T-cell (primary cell): ENCODE data around the gene SLC41A2. TPM values are rescaled to one million over a fixed set of nuclear protein-coding genes. Genes with fewer than 3 reads are reported as not detected.

Experiments used
- ATAC-seq, 4 experiments: fragments of 200-7000 bp in 3 of 4; fragments of 150-1000 bp in 1 of 4; cut with Tn5 transposase; replicated peaks in 1 of 4; 1 replicate in 3 of 4; 2 replicates in 1 of 4; pipeline ENCODE4 v1.10.0; 2021; ENCODE audit warnings: moderate library complexity in 3 of 4, mild to moderate bottlenecking in 2 of 4, moderate number of reproducible peaks in 1 of 4
- CTCF ChIA-PET, 2 donors: fragments of 300-600 bp; sonication (Branson Sonifier 250); formaldehyde crosslinking; loops; one replicate each; lab custom pipeline; 2022; ENCODE audit warnings: antibody characterized with exemption in 2 of 2; lab: Charles Lee
- POLR2A ChIA-PET, 2 donors: fragments of 300-600 bp; sonication (Branson Sonifier 250); formaldehyde crosslinking; loops; one replicate each; lab custom pipeline; 2022; ENCODE audit warnings: antibody characterized with exemption in 2 of 2; lab: Charles Lee
- DNase-seq, 35 experiments: peaks; one replicate each; pipeline versions ENCODE4 v3.0.0 to v3.0.0-alpha.2; 2013 to 2023
- H3K27ac ChIP-seq: one replicate; pipeline ENCODE4 v1.5.1; 2013; ENCODE audit warnings: low read length
- H3K27me3 ChIP-seq, 2 experiments: replicated peaks in 1 of 2; 1 replicate in 1 of 2; 2 replicates in 1 of 2; pipeline versions ENCODE4 v1.6.1 to v1.7.0; 2013; ENCODE audit warnings: low read length in 1 of 2, mixed read lengths in 1 of 2; ENCODE audit not compliant: control insufficient read depth in 2 of 2, insufficient read depth in 2 of 2; ENCODE audit errors: extremely low read depth in 1 of 2
- H3K36me3 ChIP-seq, 2 donors: 1 replicate in 1 of 2; 2 replicates in 1 of 2; pipeline versions ENCODE4 v1.6.1 to v1.7.0; 2013; ENCODE audit warnings: low read length in 1 of 2; ENCODE audit not compliant: control insufficient read depth in 2 of 2, insufficient read depth in 1 of 2; ENCODE audit errors: extremely low read depth in 1 of 2
- H3K4me1 ChIP-seq, 2 experiments: 1 replicate in 1 of 2; 2 replicates in 1 of 2; pipeline versions ENCODE4 v1.6.1 to v1.7.0; 2013; ENCODE audit warnings: low read length in 2 of 2, mixed read lengths in 1 of 2; ENCODE audit not compliant: insufficient read depth in 2 of 2, control insufficient read depth in 1 of 2; ENCODE audit errors: extremely low read depth in 1 of 2
- H3K4me3 ChIP-seq, 2 donors: 1 replicate in 1 of 2; 2 replicates in 1 of 2; pipeline versions ENCODE4 v1.5.1 to v1.7.0; 2013; ENCODE audit warnings: mild to moderate bottlenecking in 2 of 2, low read length in 1 of 2, moderate library complexity in 1 of 2; ENCODE audit not compliant: control insufficient read depth in 1 of 2; ENCODE audit errors: extremely low read depth in 1 of 2
- H3K9me3 ChIP-seq: 2 replicates; pipeline ENCODE4 v1.7.0; 2013
- H3K27ac Mint-ChIP-seq, 2 donors: one replicate each; pipeline ENCODE4 v1.8.0; 2020 to 2021; ENCODE audit warnings: mild to moderate bottlenecking in 2 of 2, mixed read lengths in 2 of 2
- H3K27me3 Mint-ChIP-seq, 2 donors: one replicate each; pipeline ENCODE4 v1.8.0; 2021 to 2022; ENCODE audit warnings: mixed read lengths in 2 of 2
- H3K36me3 Mint-ChIP-seq: one replicate; pipeline ENCODE4 v1.8.0; 2021; ENCODE audit warnings: mixed read lengths
- H3K4me1 Mint-ChIP-seq, 3 donors: one replicate each; pipeline ENCODE4 v1.8.0; 2020 to 2022; ENCODE audit warnings: mixed read lengths in 3 of 3, mild to moderate bottlenecking in 1 of 3
- H3K4me3 Mint-ChIP-seq, 3 donors: one replicate each; pipeline ENCODE4 v1.8.0; 2020 to 2022; ENCODE audit warnings: mild to moderate bottlenecking in 3 of 3, mixed read lengths in 3 of 3, moderate library complexity in 3 of 3
- H3K9me3 Mint-ChIP-seq, 3 donors: one replicate each; pipeline ENCODE4 v1.8.0; 2020 to 2022; ENCODE audit warnings: mixed read lengths in 3 of 3
- WGBS: methylation state at CpG from one replicate; pipeline ENCODE4 v1.1.5; 2013; ENCODE audit warnings: missing lambda C conversion rate; ENCODE audit not compliant: insufficient coverage; 5-methylcytosine and 5-hydroxymethylcytosine counted together
- total RNA-seq, 35 experiments: library from RNA in 6 of 35; stranded (reverse) in 6 of 35; fragments of 120-200 nt in 1 of 35; gene quantifications; one replicate each; pipeline versions ENCODE4 v1.2.1 to v1.2.4 and lab custom pipeline; 2013 to 2026

The SLC41A2 gene
- total RNA-seq, 5 donors from 2014 or later (not counting 1 experiment from before 2014, with no cell fraction given) = 2.4 to 3.8 (median 3.4) TPM

DNA sequence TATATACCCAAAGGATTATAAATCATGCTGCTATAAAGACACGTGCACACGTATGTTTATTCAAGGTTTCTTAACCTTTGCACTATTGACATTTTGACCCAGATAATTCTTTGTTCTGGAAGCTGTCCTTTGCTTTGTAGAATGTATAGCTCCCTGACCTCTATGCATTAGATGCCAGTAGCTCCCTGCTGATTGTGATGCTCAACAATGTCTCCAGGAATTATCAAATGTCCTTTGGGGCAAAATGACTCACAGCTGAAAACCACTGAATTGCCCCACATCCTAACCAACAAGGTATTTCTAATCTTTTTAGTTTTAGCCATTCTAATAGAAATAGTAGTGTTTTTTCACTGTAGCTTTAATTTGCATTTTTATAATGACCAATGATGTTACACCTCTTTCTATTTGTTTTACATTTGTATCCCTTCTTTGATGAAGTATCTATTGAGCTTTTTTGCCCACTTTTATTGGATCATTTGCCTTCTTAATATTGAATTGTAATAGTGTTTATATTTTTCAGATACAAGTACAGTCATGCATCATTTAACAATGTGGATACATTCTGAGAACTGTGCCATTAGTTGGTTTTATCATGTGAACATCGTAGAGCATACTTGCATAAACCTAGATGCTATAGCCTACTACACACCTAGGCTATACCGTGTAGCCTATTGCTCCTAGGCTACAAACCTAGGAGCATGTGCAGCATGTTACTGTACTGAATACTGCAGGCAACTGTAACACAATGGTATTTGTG is 17.7 kb upstream of the SLC41A2 start:
- Histone ChIP-seq H3K27ac (no peak overlapping the region), H3K9me3 (no peaks in the 10 kb centered on the region), H3K27me3 (peaks cover 0 to 5% of the 10 kb centered on the region in 2 experiments), H3K4me1 (no peaks in the 10 kb centered on the region), H3K4me3 (no peak overlapping the region), H3K36me3 (no peaks in the 10 kb centered on the region)
- H3K4me1 Mint-ChIP-seq = no peaks in the 10 kb centered on the region
- H3K27ac Mint-ChIP-seq = no peak overlapping the region
- ATAC-seq = no peak
- H3K9me3 Mint-ChIP-seq = no peaks in the 10 kb centered on the region
- H3K4me3 Mint-ChIP-seq = no peak overlapping the region
- DNase-seq = no peak
- H3K27me3 Mint-ChIP-seq = no peaks in the 10 kb centered on the region
- CTCF ChIA-PET = interaction anchor here in 1 of 2 donors (0.6 kb wide), 2 partner anchors 11 to 1153 kb away, joined by 3 to 4 read pairs; partner anchors contain the start of gene NOPCHAP1
- no CpG with 5 or more reads among the region's 4 CpGs for WGBS
- no peaks in the 10 kb centered on the region for H3K36me3 Mint-ChIP-seq
- POLR2A ChIA-PET = no interaction called here

DNA sequence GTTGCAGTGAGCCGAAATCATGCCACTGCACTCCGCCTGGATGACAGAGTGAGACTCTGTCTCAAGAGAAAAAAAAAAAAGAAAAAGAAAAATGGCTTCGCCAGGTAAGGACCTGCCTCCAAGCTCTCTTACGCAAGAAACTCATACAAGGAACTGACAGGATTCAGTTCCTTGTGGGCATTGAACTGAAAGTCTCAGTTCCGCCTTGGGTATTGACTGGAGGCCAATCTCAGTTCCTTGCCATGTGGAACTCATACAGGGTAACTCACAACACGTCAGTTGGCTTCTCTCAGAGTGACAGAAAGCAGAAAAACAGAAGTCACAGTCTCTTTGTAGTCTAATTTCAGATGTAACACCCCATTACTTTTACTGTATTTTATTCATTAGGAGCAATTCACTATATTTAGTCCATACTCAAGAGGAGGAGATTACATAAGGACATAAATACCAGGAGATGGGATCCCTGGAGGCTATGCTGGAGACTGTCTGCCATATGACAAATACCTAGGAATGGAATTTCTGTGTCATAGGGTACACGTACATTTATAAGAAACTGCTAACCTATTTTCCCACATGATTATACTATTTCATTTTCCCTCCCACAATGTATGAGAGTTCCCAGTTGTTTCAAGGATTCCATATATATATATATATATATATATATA is 16.7 kb upstream of the SLC41A2 start:
- no peak overlapping the region for H3K4me3 Mint-ChIP-seq
- H3K27me3 Mint-ChIP-seq = no peaks in the 10 kb centered on the region
- Histone ChIP-seq H3K36me3 (no peaks in the 10 kb centered on the region), H3K4me1 (no peaks in the 10 kb centered on the region), H3K27me3 (peaks cover 0 to 5% of the 10 kb centered on the region in 2 experiments), H3K9me3 (no peaks in the 10 kb centered on the region), H3K4me3 (no peak overlapping the region), H3K27ac (no peak overlapping the region)
- no peaks in the 10 kb centered on the region for H3K9me3 Mint-ChIP-seq
- DNase-seq = peak in 1 of 35 experiments; percentile 16
- no peak overlapping the region for H3K27ac Mint-ChIP-seq
- ChIA-PET POLR2A (no interaction called here), CTCF (interaction anchor here in 1 of 2 donors (0.6 kb wide), 2 partner anchors 12 to 1152 kb away, joined by 3 to 4 read pairs; partner anchors contain the start of gene NOPCHAP1)
- H3K4me1 Mint-ChIP-seq = no peaks in the 10 kb centered on the region
- ATAC-seq = no peak
- H3K36me3 Mint-ChIP-seq = no peaks in the 10 kb centered on the region
- WGBS = 99% methylated on average over 5 of the region's 7 CpGs

DNA sequence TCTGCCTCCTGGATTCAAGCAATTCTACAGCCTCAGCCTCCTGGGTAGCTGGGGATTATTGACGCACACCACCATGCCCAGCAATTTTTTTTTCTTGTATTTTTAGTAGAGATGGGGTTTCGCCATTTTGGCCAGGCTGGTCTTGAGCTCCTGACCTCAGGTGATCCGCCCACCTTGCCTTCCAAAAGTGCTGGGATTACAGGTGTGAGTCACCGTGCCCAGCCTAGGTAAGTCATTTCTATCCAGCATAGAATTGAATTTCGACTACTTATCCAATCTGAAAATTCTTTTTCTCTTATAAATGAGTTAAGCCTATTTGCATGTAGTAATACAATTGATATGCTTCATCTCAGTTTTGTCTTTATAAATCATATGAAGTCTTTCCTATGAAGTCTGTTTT is 15.2 kb upstream of the SLC41A2 start:
- Mint-ChIP-seq H3K27me3 (no peaks in the 10 kb centered on the region), H3K36me3 (no peaks in the 10 kb centered on the region), H3K9me3 (no peaks in the 10 kb centered on the region), H3K4me3 (no peak overlapping the region), H3K27ac (no peak overlapping the region), H3K4me1 (no peaks in the 10 kb centered on the region)
- POLR2A ChIA-PET = no interaction called here
- H3K4me1 ChIP-seq = no peaks in the 10 kb centered on the region
- H3K4me3 ChIP-seq = no peak overlapping the region
- CTCF ChIA-PET = no interaction called here
- H3K36me3 ChIP-seq = no peaks in the 10 kb centered on the region
- no peaks in the 10 kb centered on the region for H3K9me3 ChIP-seq
- peaks cover 0 to 5% of the 10 kb centered on the region in 2 experiments for H3K27me3 ChIP-seq
- no CpG with 5 or more reads among the region's 5 CpGs for WGBS
- ATAC-seq (no peak), DNase-seq (no peak)
- H3K27ac ChIP-seq = no peak overlapping the region

DNA sequence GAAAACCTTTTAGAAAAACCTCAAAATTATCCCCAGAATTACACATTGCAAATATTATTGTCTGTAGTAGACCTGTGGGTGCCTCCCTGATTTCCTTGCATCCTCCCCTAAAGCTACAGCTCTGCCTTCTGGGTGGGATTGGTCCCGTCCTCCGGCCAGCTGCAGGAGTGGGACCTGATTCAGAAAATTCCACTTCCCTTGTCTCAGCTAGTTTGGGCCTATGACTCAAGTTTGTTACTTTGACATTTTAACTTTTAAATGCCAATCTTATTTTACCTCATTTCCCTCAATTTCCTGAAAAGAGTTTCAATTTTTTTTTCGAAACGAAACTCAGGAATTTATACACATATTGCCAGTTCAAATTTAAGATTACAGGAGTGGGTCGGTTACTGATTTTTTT is 13.2 kb upstream of the SLC41A2 start:
- ATAC-seq = no peak
- POLR2A ChIA-PET = no interaction called here
- no peak overlapping the region for H3K27ac Mint-ChIP-seq

DNA sequence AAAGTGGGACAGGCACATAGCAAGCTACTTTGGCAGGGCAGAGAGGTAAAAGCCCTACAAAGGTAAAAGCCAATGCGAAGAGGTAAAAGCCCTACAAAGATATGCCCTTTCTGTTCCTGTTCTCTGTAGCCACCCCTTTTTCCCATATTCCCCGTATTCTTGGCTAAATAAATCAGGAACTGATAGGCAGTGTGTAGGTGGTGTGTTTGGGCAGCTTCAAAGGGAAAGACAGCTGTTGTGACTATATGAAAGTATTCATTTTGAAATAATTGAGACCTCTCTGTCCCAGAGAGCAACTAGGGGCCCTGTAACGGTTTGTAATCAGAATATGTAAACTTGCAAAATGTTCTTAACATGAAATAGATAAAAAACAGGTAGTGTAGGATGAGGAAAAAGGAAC is 11.3 kb upstream of the SLC41A2 start:
- H3K27ac Mint-ChIP-seq = no peak overlapping the region
- no peaks in the 10 kb centered on the region for H3K9me3 ChIP-seq
- H3K4me1 ChIP-seq = no peaks in the 10 kb centered on the region
- DNase-seq (no peak), ATAC-seq (no peak)
- H3K4me3 ChIP-seq = no peak overlapping the region
- no peaks in the 10 kb centered on the region for H3K4me1 Mint-ChIP-seq
- no peaks in the 10 kb centered on the region for H3K9me3 Mint-ChIP-seq
- H3K4me3 Mint-ChIP-seq = no peak overlapping the region
- H3K27ac ChIP-seq = no peak overlapping the region
- H3K27me3 ChIP-seq = no peaks in the 10 kb centered on the region
- ChIA-PET CTCF (no interaction called here), POLR2A (interaction anchor here in 1 of 2 donors (0.6 kb wide), 1 partner anchor 230 kb away, joined by 4 read pairs; no protein-coding TSS in a partner anchor)
- H3K36me3 ChIP-seq = no peaks in the 10 kb centered on the region
- H3K36me3 Mint-ChIP-seq = no peaks in the 10 kb centered on the region
- WGBS = no CpG with 5 or more reads among the region's 3 CpGs
- peaks cover 6 to 9% of the 10 kb centered on the region in 2 donors for H3K27me3 Mint-ChIP-seq

More for the DNA sequence above, 13.2 kb upstream of the SLC41A2 start:
- Histone ChIP-seq H3K4me1 (no peaks in the 10 kb centered on the region), H3K27me3 (no peaks in the 10 kb centered on the region), H3K27ac (no peak overlapping the region), H3K4me3 (no peak overlapping the region), H3K36me3 (no peaks in the 10 kb centered on the region), H3K9me3 (no peaks in the 10 kb centered on the region)
- Mint-ChIP-seq H3K9me3 (no peaks in the 10 kb centered on the region), H3K4me3 (no peak overlapping the region), H3K4me1 (no peaks in the 10 kb centered on the region), H3K27me3 (no peaks in the 10 kb centered on the region), H3K36me3 (no peaks in the 10 kb centered on the region)
- no peak for DNase-seq
- 100% methylated on average over 1 of the region's 5 CpGs for WGBS
- CTCF ChIA-PET = interaction anchor here in 1 of 2 donors (0.6 kb wide), 1 partner anchor 12 kb away, joined by 5 read pairs; no protein-coding TSS in a partner anchor

DNA sequence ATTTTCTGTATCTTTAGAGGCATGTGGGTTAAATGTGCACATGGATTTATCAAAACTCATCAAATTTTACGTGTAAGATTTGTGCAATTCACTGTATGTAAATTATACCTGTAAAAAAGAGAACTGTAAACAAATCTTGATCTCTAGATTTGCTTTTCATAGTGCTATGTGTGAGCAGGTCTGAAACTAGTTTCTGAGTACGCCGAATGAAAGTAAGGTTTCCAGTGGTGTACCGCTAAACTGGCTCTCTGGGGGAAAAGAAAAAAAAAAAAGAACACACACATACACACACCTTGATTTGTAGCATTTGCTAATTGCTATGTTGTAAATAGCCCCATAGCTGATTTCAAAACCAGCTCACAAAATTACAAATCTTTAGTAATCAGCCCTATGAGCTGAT is 8.6 kb upstream of the SLC41A2 start:
- no peak for DNase-seq
- POLR2A ChIA-PET = no interaction called here

More for the DNA sequence above, 8.6 kb upstream of the SLC41A2 start:
- ATAC-seq = no peak
- CTCF ChIA-PET = no interaction called here
- H3K9me3 ChIP-seq = no peaks in the 10 kb centered on the region
- no peaks in the 10 kb centered on the region for H3K36me3 ChIP-seq
- no peak overlapping the region for H3K27ac ChIP-seq
- H3K4me1 ChIP-seq = no peaks in the 10 kb centered on the region
- peaks cover 18 to 22% of the 10 kb centered on the region in 2 donors for H3K27me3 Mint-ChIP-seq
- WGBS = no CpG with 5 or more reads among the region's 4 CpGs
- no peak overlapping the region for H3K4me3 ChIP-seq
- H3K4me3 Mint-ChIP-seq = no peak overlapping the region
- H3K9me3 Mint-ChIP-seq = no peaks in the 10 kb centered on the region
- no peaks in the 10 kb centered on the region for H3K4me1 Mint-ChIP-seq
- peaks cover 0 to 8% of the 10 kb centered on the region in 2 experiments for H3K27me3 ChIP-seq
- no peaks in the 10 kb centered on the region for H3K36me3 Mint-ChIP-seq
- H3K27ac Mint-ChIP-seq = no peak overlapping the region
